Endothelial cell of umbilical vein (primary cell): ENCODE data around the gene KLF2. TPM values are rescaled to one million over a fixed set of nuclear protein-coding genes. Genes with fewer than 3 reads are reported as not detected.
"Not testable (repeated sequence)": the region's sequence is repeated elsewhere in the genome, so short reads cannot be mapped to it uniquely, and the experiment has no call there.

Experiments
- BruUV-seq: library from RNA; stranded (reverse); fragments of 400-500 nt; replicated peaks from 2 replicates; lab custom pipeline; 2021; lab: Mats Ljungman, UMichigan
- CTCF ChIA-PET: fragments of 300-600, 350-600 bp; sonication (Branson Sonifier 250); formaldehyde crosslinking; loops from one replicate; lab custom pipeline; 2021; ENCODE audit warnings: antibody characterized with exemption, inconsistent platforms; lab: Charles Lee
- POLR2A ChIA-PET: fragments of 300-600, 350-600 bp; sonication (Branson Sonifier 250); formaldehyde crosslinking; loops from one replicate; lab custom pipeline; 2021; ENCODE audit warnings: antibody characterized with exemption, inconsistent platforms; lab: Charles Lee
- DNase-seq: peaks from one replicate; pipeline ENCODE4 v3.0.0-alpha.2; 2011; ENCODE audit warnings: low read depth, low spot score
- FAIRE-seq: peaks from 2 replicates; lab custom pipeline; 2011; peaks lifted over from hg19 to GRCh38; lab: Jason Lieb, UNC
- H2AFZ ChIP-seq: 2 replicates; pipeline ENCODE4 v1.6.0; 2012; ENCODE audit warnings: low read depth, low read length, control low read depth, inconsistent platforms
- H3K27ac ChIP-seq: 2 replicates; pipeline ENCODE4 v1.5.1; 2011; ENCODE audit warnings: low read depth, mild to moderate bottlenecking, control low read depth, low read length, moderate library complexity; ENCODE audit not compliant: insufficient read depth
- H3K27me3 ChIP-seq, 2 experiments: 2 replicates each; pipeline versions ENCODE4 v1.6.0 to v1.6.1; 2011; ENCODE audit warnings: low read length in 2 of 2, mixed read lengths in 1 of 2; ENCODE audit not compliant: control insufficient read depth in 2 of 2, insufficient read depth in 2 of 2
- H3K36me3 ChIP-seq, 2 experiments: 2 replicates in 1 of 2; 3 replicates in 1 of 2; pipeline ENCODE4 v1.5.1; 2011; ENCODE audit warnings: low read length in 2 of 2, mild to moderate bottlenecking in 1 of 2, moderate library complexity in 1 of 2; ENCODE audit not compliant: control insufficient read depth in 2 of 2, insufficient read depth in 2 of 2; ENCODE audit errors: extremely low read depth in 1 of 2
- H3K4me1 ChIP-seq: 3 replicates; pipeline ENCODE4 v1.5.1; 2011; ENCODE audit warnings: mild to moderate bottlenecking, low read length; ENCODE audit not compliant: control insufficient read depth, insufficient read depth; ENCODE audit errors: extremely low read depth
- H3K4me2 ChIP-seq: 2 replicates; pipeline ENCODE4 v1.6.1; 2011; ENCODE audit warnings: low read length, control low read depth, mixed read lengths; ENCODE audit not compliant: insufficient read depth
- H3K4me3 ChIP-seq, 3 experiments: fragments of 200-600 bp in 1 of 3; sonication (generic), shearing (Covaris generic) in 1 of 3; replicated peaks in 1 of 3; 2 replicates each; pipeline ENCODE4 v1.5.1; 2011 to 2016; ENCODE audit warnings: control low read depth in 3 of 3, low read length in 3 of 3, mild to moderate bottlenecking in 2 of 3, inconsistent platforms in 1 of 3, low read depth in 1 of 3, moderate library complexity in 1 of 3; ENCODE audit not compliant: insufficient read depth in 1 of 3
- H3K79me2 ChIP-seq: 2 replicates; pipeline ENCODE4 v1.6.0; 2012; ENCODE audit warnings: low read length, inconsistent platforms; ENCODE audit not compliant: control insufficient read depth, insufficient read depth
- H3K9ac ChIP-seq: replicated peaks from 2 replicates; pipeline ENCODE3; 2011; ENCODE audit warnings: low read length, control low read depth; ENCODE audit not compliant: insufficient read depth; ENCODE audit errors: extremely low read depth
- H3K9me1 ChIP-seq: replicated peaks from 3 replicates; pipeline ENCODE4 v1.6.0; 2011; ENCODE audit warnings: mild to moderate bottlenecking, low read length; ENCODE audit not compliant: control insufficient read depth, insufficient read depth; ENCODE audit errors: extremely low read depth
- H3K9me3 ChIP-seq: replicated peaks from 2 replicates; pipeline ENCODE4 v1.5.1; 2012; ENCODE audit warnings: low read length, inconsistent platforms; ENCODE audit not compliant: control insufficient read depth, insufficient read depth
- H4K20me1 ChIP-seq: replicated peaks from 2 replicates; pipeline ENCODE3; 2011; ENCODE audit warnings: mild to moderate bottlenecking, low read length; ENCODE audit not compliant: control insufficient read depth, insufficient read depth; ENCODE audit errors: extremely low read depth
- EZH2 ChIP-seq: IDR thresholded peaks from 2 replicates; pipeline ENCODE4 v1.6.1; 2012; ENCODE audit warnings: borderline replicate concordance, low read depth, mild to moderate bottlenecking, moderate library complexity, low read length, inconsistent platforms; ENCODE audit not compliant: severe bottlenecking
- FOS ChIP-seq: IDR thresholded peaks from 2 replicates; pipeline ENCODE4 v1.6.1; 2011; ENCODE audit warnings: mild to moderate bottlenecking, low read length, moderate library complexity, borderline replicate concordance; ENCODE audit not compliant: insufficient read depth
- GATA2 ChIP-seq: IDR thresholded peaks from 2 replicates; pipeline ENCODE4 v1.7.0; 2011; ENCODE audit warnings: low read depth, mild to moderate bottlenecking, moderate library complexity, mixed read lengths, low read length; ENCODE audit not compliant: insufficient read length, insufficient read depth
- JUN ChIP-seq: IDR thresholded peaks from 2 replicates; pipeline ENCODE4 v1.6.1; 2011; ENCODE audit warnings: borderline replicate concordance, low read depth; ENCODE audit not compliant: insufficient read length, insufficient read depth
- MAX ChIP-seq: IDR thresholded peaks from 2 replicates; pipeline ENCODE4 v1.6.1; 2011; ENCODE audit not compliant: insufficient read depth, insufficient read length
- MYC ChIP-seq: IDR thresholded peaks from one replicate; pipeline ENCODE4 v1.6.1; 2011; ENCODE audit warnings: mild to moderate bottlenecking, low read depth, low read length
- POLR2A ChIP-seq: IDR thresholded peaks from 2 replicates; pipeline ENCODE4 v1.6.1; 2012; ENCODE audit warnings: low read depth, mild to moderate bottlenecking, control low read depth, low read length
- POLR2AphosphoS5 ChIP-seq: IDR thresholded peaks from 2 replicates; pipeline ENCODE4 v1.6.1; 2012; ENCODE audit warnings: low read depth, mild to moderate bottlenecking, control low read depth, low read length, moderate library complexity; ENCODE audit not compliant: insufficient read depth
- dilution Hi-C: fragments of 300-500 bp; cut with MboI; formaldehyde crosslinking; loops from one replicate; pipeline ENCODE4 v1.15.0; 2019; ENCODE audit warnings: low sequenced_read_pairs; ENCODE audit not compliant: extremely low pct_ligation_motif_present
- intact Hi-C: fragments of 100-400 bp; cut with micrococcal nuclease; formaldehyde crosslinking; loops from one replicate; pipeline ENCODE4 v1.10.0; 2022
- polyA plus RNA-seq, 4 experiments: library from polyadenylated mRNA; depleted of rRNA in 3 of 4; stranded (reverse) in 3 of 4; unstranded in 1 of 4; fragments of >200 nt; gene quantifications; 2 replicates each; pipeline versions ENCODE4 v1.2.1 to v1.2.3, GENCODE V29; 2011 to 2012; ENCODE audit warnings: missing spikeins in 1 of 4
- total RNA-seq: library from RNA; stranded (reverse); gene quantifications from 2 replicates; pipeline ENCODE4 v1.2.3, GENCODE V29; 2021
- TF ChIP-seq, protein P1 (sequence below), 2 donors: IDR thresholded peaks; 1 replicate in 1 of 2; 2 replicates in 1 of 2; pipeline ENCODE4 v1.5.1; 2011; ENCODE audit warnings: low read length in 2 of 2, mild to moderate bottlenecking in 2 of 2, moderate library complexity in 2 of 2, control low read depth in 1 of 2, inconsistent platforms in 1 of 2, low read depth in 1 of 2; ENCODE audit not compliant: insufficient read depth in 1 of 2; ENCODE audit errors: extremely low read depth in 1 of 2

KLF2 gene
- total and polyA plus RNA-seq, 2 donors (not counting 3 experiments of a cell fraction or from before 2014, with no cell fraction given) = 23.4 to 30.3 TPM

- peaks cover 9% of the 10 kb centered on the region for H3K4me1 ChIP-seq
- no peaks in the 10 kb centered on the region for H3K79me2 ChIP-seq
- TF ChIP-seq EZH2 (no peak), POLR2A (no peak), JUN (no peak), POLR2AphosphoS5 (no peak), MYC (no peak), GATA2 (no peak), MAX (no peak), FOS (no peak)
- TF ChIP-seq, protein P1, sequence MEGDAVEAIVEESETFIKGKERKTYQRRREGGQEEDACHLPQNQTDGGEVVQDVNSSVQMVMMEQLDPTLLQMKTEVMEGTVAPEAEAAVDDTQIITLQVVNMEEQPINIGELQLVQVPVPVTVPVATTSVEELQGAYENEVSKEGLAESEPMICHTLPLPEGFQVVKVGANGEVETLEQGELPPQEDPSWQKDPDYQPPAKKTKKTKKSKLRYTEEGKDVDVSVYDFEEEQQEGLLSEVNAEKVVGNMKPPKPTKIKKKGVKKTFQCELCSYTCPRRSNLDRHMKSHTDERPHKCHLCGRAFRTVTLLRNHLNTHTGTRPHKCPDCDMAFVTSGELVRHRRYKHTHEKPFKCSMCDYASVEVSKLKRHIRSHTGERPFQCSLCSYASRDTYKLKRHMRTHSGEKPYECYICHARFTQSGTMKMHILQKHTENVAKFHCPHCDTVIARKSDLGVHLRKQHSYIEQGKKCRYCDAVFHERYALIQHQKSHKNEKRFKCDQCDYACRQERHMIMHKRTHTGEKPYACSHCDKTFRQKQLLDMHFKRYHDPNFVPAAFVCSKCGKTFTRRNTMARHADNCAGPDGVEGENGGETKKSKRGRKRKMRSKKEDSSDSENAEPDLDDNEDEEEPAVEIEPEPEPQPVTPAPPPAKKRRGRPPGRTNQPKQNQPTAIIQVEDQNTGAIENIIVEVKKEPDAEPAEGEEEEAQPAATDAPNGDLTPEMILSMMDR (IDR thresholded peaks at IDR 0.05; ENCODE audit: extremely low read depth in 1 of 2, insufficient read depth in 1 of 2, low read depth in 1 of 2, low read length in 2 of 2) = no peak
- BruUV-seq = no TSS peak
- dilution Hi-C loops (no loop called here), intact Hi-C loops (no loop called here)
- DNase-seq (peak; percentile 84), FAIRE-seq (peak; percentile 66)
- no peak overlapping the region for H2AFZ ChIP-seq
- H3K36me3 ChIP-seq = no peaks in the 10 kb centered on the region
- no peaks in the 10 kb centered on the region for H3K27me3 ChIP-seq
- H3K9me1 ChIP-seq = no peaks in the 10 kb centered on the region
- no peak overlapping the region for H3K4me3 ChIP-seq
- ChIA-PET CTCF (interaction anchor here (0.6 to 3.0 kb wide), 3 partner anchors 12 to 79 kb away, joined by 3 to 14 read pairs (median 4); no protein-coding TSS in a partner anchor), POLR2A (no interaction called here)
- H3K9ac ChIP-seq = no peak overlapping the region
- H4K20me1 ChIP-seq = no peaks in the 10 kb centered on the region
- no peaks in the 10 kb centered on the region for H3K9me3 ChIP-seq
- H3K27ac ChIP-seq = peak overlapping the region; percentile 20
- no peak overlapping the region for H3K4me2 ChIP-seq
Observed at GRCh38 chr19:16303755-16304154, 20.9 kb upstream of the KLF2 start.

DNA sequence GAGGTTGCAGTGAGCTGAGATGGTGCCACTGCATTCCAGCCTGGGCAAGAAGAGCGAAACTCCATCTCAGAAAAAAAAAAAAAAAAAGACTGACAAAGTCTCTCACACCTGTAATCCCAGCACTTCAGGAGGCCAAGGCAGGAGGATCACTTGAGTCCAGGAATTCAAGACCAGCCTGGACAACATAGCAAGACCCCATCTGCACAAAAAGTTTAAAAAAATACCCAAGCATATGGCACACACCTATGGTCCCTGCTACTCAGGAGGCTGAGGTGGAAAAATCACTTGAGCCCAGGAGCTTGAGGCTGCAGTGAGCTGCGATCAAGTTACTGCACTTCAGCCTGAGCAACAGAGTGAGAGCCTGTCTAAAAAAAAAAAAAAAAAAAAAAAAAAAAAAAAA lies 20.1 kb upstream of the KLF2 start:
- DNase-seq, BruUV-seq, H3K27ac ChIP-seq, H3K9me3 ChIP-seq, H3K36me3 ChIP-seq, intact Hi-C loops, H3K4me2 ChIP-seq, H3K79me2 ChIP-seq, H3K9me1 ChIP-seq, H3K4me3 ChIP-seq, FAIRE-seq, H2AFZ ChIP-seq, H3K4me1 ChIP-seq, dilution Hi-C loops, H4K20me1 ChIP-seq, H3K9ac ChIP-seq, H3K27me3 ChIP-seq: not testable (repeated sequence)
- CTCF ChIA-PET = interaction anchor here (3.0 kb wide), 1 partner anchor 11 kb away, joined by 14 read pairs; no protein-coding TSS in a partner anchor
- POLR2A ChIA-PET = interaction anchor here (0.7 kb wide), 1 partner anchor 12 kb away, joined by 7 read pairs; no protein-coding TSS in a partner anchor

DNA sequence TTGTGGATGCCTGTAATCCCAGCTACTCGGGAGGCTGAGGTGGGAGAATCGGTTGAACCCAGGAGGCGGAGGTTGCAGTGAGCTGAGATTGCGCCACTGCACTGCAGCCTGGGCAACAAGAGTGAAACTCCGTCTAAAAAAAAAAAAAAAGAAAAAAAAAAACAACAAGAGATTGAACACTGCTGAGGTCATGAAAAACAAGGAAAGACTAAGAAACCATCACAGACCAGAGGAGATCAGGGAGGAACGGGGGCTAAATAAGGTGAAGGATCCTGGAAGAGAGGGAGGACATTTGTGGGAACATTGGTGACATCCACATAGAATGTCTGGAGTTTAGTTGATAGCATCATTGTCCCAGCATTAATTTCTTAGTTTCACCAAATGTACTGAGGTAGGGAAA lies 19.6 kb upstream of the KLF2 start:
- H3K79me2 ChIP-seq, H3K4me2 ChIP-seq, H3K4me1 ChIP-seq, H3K36me3 ChIP-seq, H2AFZ ChIP-seq, H3K27ac ChIP-seq, H4K20me1 ChIP-seq, H3K9ac ChIP-seq, H3K9me3 ChIP-seq, H3K9me1 ChIP-seq, FAIRE-seq, dilution Hi-C loops, DNase-seq, intact Hi-C loops, BruUV-seq, H3K27me3 ChIP-seq, H3K4me3 ChIP-seq: not testable (repeated sequence)
- ChIA-PET CTCF (interaction anchor here (1.0 to 3.0 kb wide), 2 partner anchors 11 to 82 kb away, joined by 3 to 14 read pairs; no protein-coding TSS in a partner anchor), POLR2A (interaction anchor here (0.7 kb wide), 1 partner anchor 11 kb away, joined by 7 read pairs; no protein-coding TSS in a partner anchor)
